NK-92 treated with Interleukin-12 subunit alpha and Interleukin-12 subunit beta, amount 100 ng/mL, for 24 hours (cell line): Measurements from ENCODE around the gene PDS5B.
"Not testable (repeated sequence)": the region's sequence is repeated elsewhere in the genome, so short reads cannot be mapped to it uniquely, and the experiment has no call there.

ENCODE experiments used
- DNase-seq: peaks from one replicate; lab custom pipeline; 2025; lab: John Stamatoyannopoulos, UW

Gene PDS5B

DNA sequence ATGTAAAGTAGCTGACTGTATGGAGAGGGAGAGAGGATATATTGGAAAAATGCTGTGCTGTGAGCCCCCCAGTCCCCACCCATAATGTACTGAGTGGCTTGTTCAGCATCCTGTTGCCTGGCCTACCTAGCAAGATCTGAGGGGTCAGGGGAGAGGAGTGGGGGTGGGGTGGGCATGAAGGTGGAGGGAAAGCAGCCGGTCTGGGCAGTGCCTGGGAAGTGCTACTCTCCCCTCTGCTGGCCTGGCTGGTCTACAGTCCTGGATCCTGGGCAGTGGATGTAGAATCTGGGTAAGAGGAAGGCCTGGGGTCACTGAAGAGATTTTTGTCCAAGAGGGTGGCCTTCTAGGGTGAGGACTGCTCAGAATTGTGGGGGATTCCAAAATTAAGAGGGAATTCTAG lies 210.5 kb downstream of the PDS5B start:
- no peak for DNase-seq

DNA sequence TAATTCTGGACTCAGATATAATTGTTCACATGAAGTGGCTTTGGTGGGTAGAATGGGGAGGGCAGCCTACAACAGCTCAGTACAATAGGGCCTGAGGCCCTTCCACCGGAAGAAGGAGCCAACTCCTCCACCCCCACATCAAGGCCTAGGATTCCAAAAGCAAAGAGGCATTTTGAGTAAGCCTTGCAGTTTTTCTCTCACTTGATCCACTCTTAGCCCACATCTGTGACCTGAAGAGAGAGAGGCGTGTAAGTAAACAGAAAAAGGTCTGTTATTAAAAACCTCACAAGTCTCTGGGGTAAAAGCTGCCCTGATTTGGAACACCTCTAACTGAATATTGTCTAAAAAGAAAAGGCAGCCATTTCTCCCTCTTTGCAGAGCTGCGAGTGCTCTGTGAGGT lies 215.9 kb downstream of the PDS5B start:
- no peak for DNase-seq

DNA sequence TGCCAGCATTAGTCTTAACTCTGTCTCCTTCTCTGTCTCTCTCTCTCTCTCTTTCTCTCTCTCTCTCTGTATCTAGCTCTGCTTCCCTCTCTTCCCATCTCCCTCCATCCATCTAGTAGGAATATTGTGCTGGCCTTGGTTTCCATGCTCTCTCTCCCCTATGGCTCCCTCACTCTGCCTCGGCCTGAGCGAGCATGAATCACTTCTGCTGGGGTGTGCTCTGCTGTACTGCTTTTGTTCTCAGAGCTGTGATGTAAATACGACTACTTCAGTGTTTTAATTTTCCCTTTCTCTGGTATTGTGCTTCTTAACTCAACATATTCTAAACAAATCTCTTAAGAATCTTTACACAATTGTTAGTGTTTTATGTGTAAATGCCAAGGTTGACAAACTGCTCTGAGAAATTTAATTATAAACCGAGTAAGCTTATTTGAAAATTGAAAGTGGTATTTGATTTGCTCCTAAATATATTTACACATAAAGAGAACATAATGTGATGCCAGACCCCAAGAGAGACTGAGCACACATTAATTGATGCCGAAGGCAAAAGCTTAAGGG lies 218.5 kb downstream of the PDS5B start:
- no peak for DNase-seq

DNA sequence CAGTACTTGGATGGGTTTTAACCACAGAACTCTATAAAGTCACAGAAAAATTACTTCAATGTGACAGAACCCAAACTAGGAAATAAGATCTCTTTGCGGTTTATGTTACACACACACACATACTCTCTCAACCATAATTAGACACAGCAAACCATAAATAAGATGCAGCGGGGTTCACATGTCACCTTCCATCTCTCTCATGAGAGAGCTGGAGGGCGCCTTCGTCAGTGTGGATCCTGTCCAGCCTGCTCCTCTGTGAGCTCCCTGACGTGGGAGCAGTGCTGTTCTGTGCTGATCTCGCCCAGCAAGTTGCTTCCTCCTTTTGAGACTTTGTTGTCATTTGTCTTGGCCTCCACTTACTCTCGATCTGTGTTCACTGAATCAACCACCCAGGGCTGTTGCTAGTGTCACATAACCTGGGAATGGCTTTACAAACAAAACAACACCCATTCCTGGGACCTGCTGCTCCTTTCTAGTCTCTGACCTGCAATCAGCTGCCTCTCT lies 225.1 kb downstream of the PDS5B start:
- no peak for DNase-seq

DNA sequence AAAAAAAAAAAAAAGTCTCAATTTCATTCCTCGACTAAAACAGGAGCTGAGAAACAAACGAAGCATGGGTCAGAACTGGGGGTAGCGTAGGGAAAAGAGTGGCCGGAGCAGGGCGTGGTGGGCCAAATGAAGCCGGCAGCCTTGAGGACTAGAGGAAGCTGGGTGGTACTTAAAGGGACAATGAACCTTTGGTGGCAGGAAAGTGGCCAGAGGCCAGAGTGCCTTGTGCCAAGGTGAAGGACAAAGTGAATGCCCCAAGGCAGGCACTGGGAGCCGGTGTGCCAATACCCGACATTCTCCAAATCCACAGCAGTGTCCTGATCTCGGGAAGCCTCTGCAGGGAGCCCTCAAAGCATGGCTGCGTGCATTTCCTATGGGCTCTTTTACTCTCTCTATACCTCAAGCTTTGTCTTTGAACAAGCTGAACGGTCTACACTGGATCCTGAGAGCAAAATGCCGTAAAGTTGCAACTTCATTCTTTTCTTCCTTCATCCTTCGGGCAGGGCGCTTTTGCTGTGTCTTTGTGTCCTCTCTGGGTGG lies 235.0 kb downstream of the PDS5B start:
- DNase-seq: no peak

DNA sequence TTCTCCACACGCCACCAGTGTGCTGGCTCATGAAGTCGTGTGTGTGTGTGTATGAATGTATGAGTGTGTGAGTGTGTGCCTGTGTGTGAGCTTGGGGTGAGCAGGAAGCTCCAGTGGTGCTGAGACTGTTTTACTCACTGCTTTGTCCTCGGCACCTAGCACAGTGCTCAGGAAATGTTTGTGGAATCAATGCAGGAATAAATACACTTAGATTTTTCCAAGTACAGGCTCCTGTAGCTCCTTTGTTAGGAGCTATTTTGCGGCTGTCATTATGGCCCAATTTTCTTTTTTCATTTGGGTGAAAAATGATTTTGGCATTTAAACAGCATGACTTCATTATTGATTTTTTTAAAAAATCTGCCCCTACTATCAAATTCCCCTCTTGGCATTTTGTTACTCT lies 236.5 kb downstream of the PDS5B start:
- no peak for DNase-seq

DNA sequence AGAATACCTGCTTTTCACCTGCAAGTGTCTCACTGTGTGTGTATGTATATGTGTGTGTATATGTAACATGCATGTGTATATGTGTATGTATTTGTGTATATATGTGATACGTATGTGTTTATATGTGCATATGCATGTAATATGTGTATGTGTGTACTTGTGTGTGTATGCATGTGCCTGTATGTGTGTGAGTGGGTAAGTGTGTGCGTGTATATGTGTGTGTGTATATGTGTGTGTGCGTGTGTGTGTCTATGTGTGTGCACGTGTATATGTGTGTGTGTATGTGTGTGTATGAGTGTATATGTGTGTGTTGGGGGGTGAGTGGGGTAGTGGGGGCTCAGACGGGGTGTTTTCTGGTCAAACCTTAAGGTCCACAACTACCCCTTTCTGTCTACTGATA lies 237.3 kb downstream of the PDS5B start:
- DNase-seq: no peak

DNA sequence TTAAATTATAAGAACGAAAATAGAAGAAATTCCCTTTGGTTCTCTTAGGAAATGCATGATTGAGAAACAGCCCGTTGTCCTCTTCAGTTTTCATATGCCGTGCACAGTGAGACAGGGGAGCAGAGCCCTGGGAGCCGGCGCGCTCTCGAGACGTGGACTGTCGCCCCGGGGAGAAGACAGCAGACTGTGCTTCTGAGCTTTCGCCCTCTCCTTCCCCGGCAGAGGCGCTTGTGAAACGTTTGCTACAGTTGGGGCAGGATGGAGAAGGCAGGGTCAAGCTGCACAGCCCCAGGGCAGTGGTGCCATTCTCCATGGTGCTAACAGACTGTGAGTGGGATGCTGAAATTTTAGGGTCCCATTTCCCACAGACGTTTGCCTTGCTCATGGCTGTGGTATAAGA lies 237.8 kb downstream of the PDS5B start:
- DNase-seq: no peak

DNA sequence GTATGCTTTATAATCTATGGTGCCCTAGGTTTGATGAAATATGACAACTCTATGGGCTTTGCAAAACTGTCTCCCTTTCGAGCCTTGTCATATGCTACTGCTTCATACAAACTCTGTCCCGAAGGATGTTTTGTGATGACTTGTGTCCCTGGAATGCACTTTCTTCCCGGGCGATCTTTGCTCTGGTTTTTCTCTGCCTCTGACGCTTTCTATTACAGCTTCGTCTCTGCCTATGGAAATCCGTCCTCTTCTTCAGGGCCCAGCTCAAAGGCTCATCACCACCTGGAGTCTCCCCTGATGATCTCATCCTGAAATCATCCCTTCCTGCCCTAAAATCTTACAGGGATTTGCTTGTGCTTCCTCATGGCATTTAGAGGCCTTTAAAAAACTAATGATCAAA lies 238.4 kb downstream of the PDS5B start:
- DNase-seq: no peak

DNA sequence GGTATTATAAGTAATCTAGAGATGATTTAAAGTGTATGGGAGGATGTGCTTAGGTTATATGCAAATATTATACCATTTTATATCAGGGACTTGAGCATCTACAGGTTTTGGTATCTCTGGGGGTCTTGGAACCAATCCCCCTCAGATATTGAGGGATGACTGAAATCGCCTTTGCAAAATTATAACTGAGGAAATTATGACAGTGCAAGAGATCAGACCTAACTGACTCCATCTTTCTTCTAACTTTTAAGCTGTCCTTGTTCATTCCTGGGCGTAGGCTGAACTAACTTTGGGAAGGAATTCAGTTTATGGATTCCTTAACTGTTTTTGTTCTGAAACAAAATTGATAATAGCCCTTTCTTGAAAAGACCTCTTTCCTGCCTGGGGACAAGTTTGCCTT lies 239.2 kb downstream of the PDS5B start:
- DNase-seq: no peak

DNA sequence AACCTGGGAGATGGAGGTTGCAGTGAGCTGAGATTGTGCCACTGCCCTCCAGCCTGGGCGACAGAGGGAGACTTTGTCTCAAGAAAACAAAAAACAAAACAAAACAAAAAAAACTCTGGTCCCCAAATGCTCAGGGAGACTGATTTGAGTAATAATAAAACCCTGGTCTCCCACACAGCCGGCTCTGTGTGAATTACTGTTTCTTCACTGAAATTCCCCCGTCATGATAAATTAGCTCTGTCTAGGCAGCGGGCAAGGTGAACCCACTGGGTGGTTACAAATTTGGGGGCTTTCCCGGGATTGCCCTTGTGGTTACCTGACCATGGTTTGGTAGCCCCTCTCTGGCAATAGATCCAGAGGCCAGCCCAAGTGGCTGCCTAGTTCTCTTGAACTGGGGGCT lies 240.1 kb downstream of the PDS5B start:
- DNase-seq: not testable (repeated sequence)
